Left lung (tissue), 10 donors: ENCODE data around the gene TDRD10. TPM values are rescaled to one million over a fixed set of nuclear protein-coding genes. Genes with fewer than 3 reads are reported as not detected.

Source experiments
- ATAC-seq: fragments of 200-7000 bp; cut with Tn5 transposase; one replicate; pipeline ENCODE4 v1.9.1; 2020; ENCODE audit warnings: moderate library complexity
- DNase-seq, 4 donors: peaks; one replicate each; pipeline ENCODE4 v3.0.0-alpha.2; 2013 to 2020
- H3K27ac ChIP-seq, 2 donors: fragments of 200-600 bp; sonication (generic) in 1 of 2; one replicate each; pipeline versions ENCODE4 v1.5.0 to v1.8.0; 2020 to 2021
- H3K27me3 ChIP-seq, 2 donors: fragments of 200-600 bp; sonication (generic) in 1 of 2; one replicate each; pipeline versions ENCODE4 v1.5.0 to v1.8.0; 2020 to 2021
- H3K36me3 ChIP-seq, 2 donors: fragments of 200-600 bp; sonication (generic) in 1 of 2; one replicate each; pipeline versions ENCODE4 v1.5.0 to v1.8.0; 2020 to 2021
- H3K4me1 ChIP-seq, 2 donors: fragments of 200-600 bp; one replicate each; pipeline ENCODE4 v1.8.0; 2021
- H3K4me3 ChIP-seq, 2 donors: fragments of 200-600 bp; sonication (generic) in 1 of 2; one replicate each; pipeline versions ENCODE4 v1.5.0 to v1.8.0; 2020 to 2021; ENCODE audit warnings: mild to moderate bottlenecking in 1 of 2
- H3K9me3 ChIP-seq, 2 donors: fragments of 200-600 bp; sonication (generic) in 1 of 2; one replicate each; pipeline versions ENCODE4 v1.5.0 to v1.8.0; 2020 to 2021
- CTCF ChIP-seq, 2 donors: fragments of 200-600 bp; sonication (generic) in 1 of 2; IDR thresholded peaks; one replicate each; pipeline versions ENCODE4 v1.5.0 to v1.8.0; 2021; ENCODE audit warnings: antibody characterized with exemption in 2 of 2
- intact Hi-C, 2 donors: fragments of 100-400 bp; cut with DNase I; formaldehyde crosslinking; loops; one replicate each; pipeline versions ENCODE4 v1.11.2 to v1.14.2; 2022
- polyA plus RNA-seq, 6 donors: library from polyadenylated mRNA; unstranded; fragments of 120-200 nt; gene quantifications; one replicate each; pipeline ENCODE4 v1.2.1, GENCODE V29; 2013; ENCODE audit not compliant: insufficient read length in 6 of 6
- total RNA-seq, 2 donors: library from RNA; stranded (reverse); fragmentation: NEBNext Ultra II Directional; extraction: Animal tissue kit (Norgen Biotek cat#: 25700); gene quantifications; one replicate each; pipeline ENCODE4 v1.2.1, GENCODE V29; 2021
- donor health status: DM: no; HTN: yes; CAD: no.
- donor health status: DM: no; HTN: no; CAD: no.

The TDRD10 gene
- total and polyA plus RNA-seq, 8 donors, result 3.1 to 5.0 (median 3.6) TPM

- H3K4me1 ChIP-seq, result peaks cover 0 to 3% of the 10 kb centered on the region in 2 donors
- H3K4me3 ChIP-seq, result no peak overlapping the region
- ATAC-seq (no peak), DNase-seq (no peak)
- intact Hi-C loops, result no loop called here
- no peak overlapping the region for H3K27ac ChIP-seq
- H3K27me3 ChIP-seq, result peaks cover 0 to 6% of the 10 kb centered on the region in 2 donors
- TF ChIP-seq CTCF (IDR thresholded peaks at IDR 0.05), result no peak
- peaks cover 0 to 21% of the 10 kb centered on the region in 2 donors for H3K36me3 ChIP-seq
- H3K9me3 ChIP-seq, result no peaks in the 10 kb centered on the region
Measured at GRCh38 chr1:154574716-154575115, 72.7 kb downstream of the TDRD10 start.

GRCh38 chr1:154575147-154575927, 73.3 kb downstream of the TDRD10 start:
- intact Hi-C loops, result no loop called here
- no peaks in the 10 kb centered on the region for H3K9me3 ChIP-seq
- H3K27me3 ChIP-seq, result peaks cover 0 to 6% of the 10 kb centered on the region in 2 donors
- ATAC-seq (no peak), DNase-seq (no peak)
- H3K27ac ChIP-seq, result no peak overlapping the region
- no peak for TF ChIP-seq CTCF (IDR thresholded peaks at IDR 0.05)
- H3K4me1 ChIP-seq, result peaks cover 0 to 3% of the 10 kb centered on the region in 2 donors
- H3K36me3 ChIP-seq, result peaks cover 0 to 27% of the 10 kb centered on the region in 2 donors
- no peak overlapping the region for H3K4me3 ChIP-seq

GRCh38 chr1:154575951-154576566, 74.0 kb downstream of the TDRD10 start:
- no peak for TF ChIP-seq CTCF (IDR thresholded peaks at IDR 0.05)
- DNase-seq (no peak), ATAC-seq (no peak)
- Histone ChIP-seq H3K9me3 (no peaks in the 10 kb centered on the region), H3K36me3 (peaks cover 0 to 34% of the 10 kb centered on the region in 2 donors), H3K27ac (no peak overlapping the region), H3K4me3 (no peak overlapping the region), H3K27me3 (peaks cover 0 to 6% of the 10 kb centered on the region in 2 donors), H3K4me1 (peaks cover 0 to 3% of the 10 kb centered on the region in 2 donors)
- intact Hi-C loops, result no loop called here

- Histone ChIP-seq H3K4me1 (peaks cover 0 to 3% of the 10 kb centered on the region in 2 donors), H3K27ac (no peak overlapping the region), H3K4me3 (no peak overlapping the region), H3K27me3 (peaks cover 0 to 6% of the 10 kb centered on the region in 2 donors), H3K9me3 (no peaks in the 10 kb centered on the region), H3K36me3 (peaks cover 0 to 48% of the 10 kb centered on the region in 2 donors)
- ATAC-seq (no peak), DNase-seq (no peak)
- intact Hi-C loops, result no loop called here
- no peak for TF ChIP-seq CTCF (IDR thresholded peaks at IDR 0.05)
Measured at GRCh38 chr1:154577346-154578057, 75.5 kb downstream of the TDRD10 start.

GRCh38 chr1:154578058-154578418, 76.0 kb downstream of the TDRD10 start:
- Histone ChIP-seq H3K9me3 (no peaks in the 10 kb centered on the region), H3K4me3 (no peak overlapping the region), H3K36me3 (peaks cover 0 to 54% of the 10 kb centered on the region in 2 donors), H3K27ac (no peak overlapping the region), H3K27me3 (peaks cover 0 to under 1% of the 10 kb centered on the region in 2 donors), H3K4me1 (peaks cover 0 to 3% of the 10 kb centered on the region in 2 donors)
- ATAC-seq, result peak; percentile 29
- intact Hi-C loops, result no loop called here
- DNase-seq, result no peak
- TF ChIP-seq CTCF (IDR thresholded peaks at IDR 0.05), result no peak
